Measurements from ENCODE around the gene TMCC2. TPM values are rescaled to one million over a fixed set of nuclear protein-coding genes. Genes with fewer than 3 reads are reported as not detected.

The TMCC2 gene
- total and polyA plus RNA-seq, 2 of the 8 experiments (the other 6 are each of a cell fraction or from before 2014, with no cell fraction given) = 6.7 to 6.8 TPM

GRCh38 chr1:205271745-205272144 is 44.0 kb downstream of the TMCC2 start:
- no peak overlapping the region for H3K4ac ChIP-seq (replicated peaks; ENCODE audit: insufficient read length, low read depth, low read length)
- H2BK15ac ChIP-seq (ENCODE audit: low read length) = no peak overlapping the region; the same call in 1 of the 2 replicates
- H3K27me3 ChIP-seq (replicated peaks in 1 of 4; ENCODE audit: control insufficient read depth in 3 of 4, extremely low read depth in 1 of 4, insufficient read depth in 3 of 4, low read length in 3 of 4) = no peaks in the 10 kb centered on the region
- DNase-seq (ENCODE audit: low read depth in 1 of 2, low spot score in 2 of 2) (no peak), FAIRE-seq (no peak)
- H3K14ac ChIP-seq (ENCODE audit: insufficient read length) = no peak overlapping the region
- no peak overlapping the region for H3K56ac ChIP-seq (replicated peaks; ENCODE audit: insufficient read length, low read depth, low read length)
- no peak overlapping the region for H3K18ac ChIP-seq (ENCODE audit: extremely low read depth, low read length)
- no peaks in the 10 kb centered on the region for H3K79me2 ChIP-seq (ENCODE audit: control insufficient read depth in 1 of 2, insufficient read depth in 2 of 2, low read length in 2 of 2)
- no peak overlapping the region for H2AFZ ChIP-seq (ENCODE audit: low read length)
- no peak overlapping the region for H3K27ac ChIP-seq (ENCODE audit: low read depth, low read length)
- H3K36me3 ChIP-seq (ENCODE audit: control insufficient read depth in 2 of 4, insufficient read depth in 4 of 4, low read length in 3 of 4) = peaks cover 0 to 7% (median 0%) of the 10 kb centered on the region in 4 experiments; a peak in 1 of 8 replicates
- H2BK20ac ChIP-seq (ENCODE audit: low read length) = no peak overlapping the region
- no peak overlapping the region for H3K9ac ChIP-seq (replicated peaks in 1 of 4; ENCODE audit: extremely low read depth in 1 of 4, low read depth in 3 of 4, low read length in 3 of 4)
- no peak overlapping the region for H3K4me3 ChIP-seq (ENCODE audit: extremely low read depth in 1 of 4, insufficient read depth in 2 of 4, low read depth in 3 of 4, low read length in 4 of 4)
- peaks cover 5 to 23% (median 15%) of the 10 kb centered on the region in 4 experiments; a peak in 6 of 7 replicates for H3K4me1 ChIP-seq (replicated peaks in 1 of 4; ENCODE audit: control insufficient read depth in 3 of 4, insufficient read depth in 4 of 4, low read length in 3 of 4)
- no peak overlapping the region for H4K8ac ChIP-seq (ENCODE audit: extremely low read depth, insufficient read depth, low read length)
- H3K23ac ChIP-seq (ENCODE audit: insufficient read length) = no peak overlapping the region
- H2AK5ac ChIP-seq (ENCODE audit: low read depth, low read length) = no peak overlapping the region
- H2BK120ac ChIP-seq (replicated peaks; ENCODE audit: low read depth, low read length) = no peak overlapping the region
- CTCF ChIA-PET (ENCODE audit: partially characterized antibody) = interaction anchor here (0.6 to 42.6 kb wide), 25 partner anchors 8 to 278 kb away, joined by 3 to 2424 read pairs (median 5); partner anchors contain the start of genes KLHDC8A, NUAK2 and TMCC2
- no peaks in the 10 kb centered on the region for H3K23me2 ChIP-seq (ENCODE audit: low read depth, low read length)
- 95% methylated on average over 18 of the region's 18 CpGs; no CpG with 5 or more reads in 1 of the 2 experiments for WGBS, 2 experiments (ENCODE audit: extremely low coverage in 1 of 2, insufficient coverage in 1 of 2, insufficient read length in 1 of 2, insufficient replicate concordance in 2 of 2, low coverage in 1 of 2, low lambda C conversion rate in 2 of 2, missing lambda C conversion rate in 1 of 2)
- no peak overlapping the region for H4K91ac ChIP-seq (replicated peaks; ENCODE audit: insufficient read length, low read length)
- no peaks in the 10 kb centered on the region for H3K9me3 ChIP-seq (ENCODE audit: insufficient read depth in 2 of 2, low read depth in 1 of 2, low read length in 1 of 2)
- POLR2A ChIA-PET (ENCODE audit: partially characterized antibody) = interaction anchor here (0.9 to 7.4 kb wide), 7 partner anchors 10 to 56 kb away, joined by 3 to 85 read pairs (median 5); partner anchors contain the start of gene NUAK2
- no peak overlapping the region for H2BK12ac ChIP-seq (ENCODE audit: low read depth, low read length)
- no peak overlapping the region for H4K5ac ChIP-seq (ENCODE audit: insufficient read length, low read depth, low read length)
- no peaks in the 10 kb centered on the region for H3K79me1 ChIP-seq (ENCODE audit: low read depth, low read length)
- H2BK5ac ChIP-seq (ENCODE audit: low read depth, low read length) = no peak overlapping the region
- H3K4me2 ChIP-seq (ENCODE audit: insufficient read depth in 1 of 2, low read depth in 2 of 2, low read length in 2 of 2) = no peak overlapping the region
- peaks cover 0 to 2% of the 10 kb centered on the region in 2 experiments for H4K20me1 ChIP-seq (replicated peaks in 1 of 2; ENCODE audit: control insufficient read depth in 1 of 2, insufficient read depth in 2 of 2, low read length in 2 of 2)
- TF ChIP-seq RNF2 (IDR thresholded peaks at IDR 0.05; ENCODE audit: borderline replicate concordance, low read depth, low read length, missing control alignments, poor library complexity, severe bottlenecking) (no peak), CHD1 (IDR thresholded peaks at IDR 0.05; ENCODE audit: low read depth, low read length) (no peak), FOSL1 (IDR thresholded peaks at IDR 0.05; ENCODE audit: insufficient read depth, low read depth, low read length) (no peak), GTF2F1 (IDR thresholded peaks at IDR 0.05; ENCODE audit: borderline replicate concordance, low read depth, low read length) (no peak), MAFK (IDR thresholded peaks at IDR 0.05; ENCODE audit: low read depth, low read length) (no peak), SIRT6 (IDR thresholded peaks at IDR 0.05; ENCODE audit: low read length) (no peak), BCL11A (IDR thresholded peaks at IDR 0.05; ENCODE audit: low read depth in 2 of 2, low read length in 2 of 2) (no peak), CTBP2 (IDR thresholded peaks at IDR 0.05; ENCODE audit: borderline replicate concordance, insufficient read depth, insufficient read length, low read length) (no peak), NANOG (IDR thresholded peaks at IDR 0.05; ENCODE audit: insufficient read depth, low read depth, low read length, poor library complexity, severe bottlenecking) (no peak), NRF1 (IDR thresholded peaks at IDR 0.05; ENCODE audit: low read depth, low read length) (no peak), JUND (IDR thresholded peaks at IDR 0.05; ENCODE audit: low read length) (no peak), EZH2 (IDR thresholded peaks at IDR 0.05; ENCODE audit: low read depth, low read length, severe bottlenecking) (no peak), RAD21 (IDR thresholded peaks at IDR 0.05 in 1 of 2, conservative IDR thresholded peaks at IDR 0.05 in 1 of 2; ENCODE audit: low read depth in 2 of 2, low read length in 2 of 2) (no peak)

All from H1 (cell line).